Measurements from ENCODE around the gene POC5.

Gene POC5

DNA sequence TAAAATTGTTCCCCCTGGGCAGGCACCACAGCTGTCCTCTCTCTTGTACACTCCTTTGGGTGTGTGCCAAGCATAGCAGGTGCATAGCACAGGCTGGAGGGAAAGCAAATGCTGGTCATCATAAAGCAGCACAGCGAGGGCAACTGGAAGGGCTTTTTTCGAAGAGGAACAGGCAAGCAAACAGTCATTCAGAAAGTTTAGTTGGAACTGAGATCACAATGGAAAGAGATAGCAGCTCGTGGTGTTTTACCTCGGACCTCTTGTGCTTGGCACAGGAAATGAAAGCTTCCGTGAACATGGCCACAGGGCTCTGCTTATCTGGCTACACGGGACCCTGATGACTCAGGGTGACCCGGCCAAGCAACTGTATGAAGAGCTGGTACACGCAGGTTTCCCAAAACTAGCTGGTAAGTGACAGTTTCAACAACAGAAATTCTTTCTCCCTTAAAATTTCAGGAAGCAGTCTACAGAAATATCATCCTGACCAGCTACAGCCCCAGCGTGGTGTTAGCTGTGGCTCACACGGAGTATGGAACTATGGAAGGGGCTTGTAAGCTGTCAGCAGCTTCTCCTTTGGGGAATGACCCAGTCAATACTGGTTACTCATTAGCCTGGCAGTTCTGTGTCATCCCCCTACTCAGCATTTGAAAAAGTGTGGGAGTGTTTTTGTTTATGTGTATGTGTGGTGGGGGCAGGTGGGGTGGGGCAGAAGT is 48.1 kb downstream of the POC5 start:
- H2AFZ ChIP-seq (ENCODE audit: low read depth, low read length, severe bottlenecking): no peak overlapping the region
- peaks cover 5% of the 10 kb centered on the region; the same call in 1 of the 2 replicates for H3K36me3 ChIP-seq (ENCODE audit: low read length)
- no peak overlapping the region for H3K27ac ChIP-seq (ENCODE audit: low read depth, low read length)
- H3K79me2 ChIP-seq (ENCODE audit: insufficient read depth, low read length): no peaks in the 10 kb centered on the region
- H3K27me3 ChIP-seq (ENCODE audit: low read length): no peaks in the 10 kb centered on the region
- H3K9ac ChIP-seq (ENCODE audit: low read length): no peak overlapping the region
- H3K4me2 ChIP-seq (ENCODE audit: low read depth, low read length, poor library complexity, severe bottlenecking): no peak overlapping the region
- no peaks in the 10 kb centered on the region for H3F3A ChIP-seq (ENCODE audit: insufficient read depth)
- TF ChIP-seq EZH2phosphoT487 (conservative IDR thresholded peaks at IDR 0.05; ENCODE audit: low read length): no peak
- no peak for TF ChIP-seq CTCF (IDR thresholded peaks at IDR 0.05; ENCODE audit: insufficient read depth, low read length, poor library complexity, severe bottlenecking)
- H3K9me2 ChIP-seq (replicated peaks; ENCODE audit: insufficient read depth, low read length): no peaks in the 10 kb centered on the region
- H3K9me3 ChIP-seq (ENCODE audit: insufficient read depth, low read length): no peaks in the 10 kb centered on the region
- no peak overlapping the region for H3K4me3 ChIP-seq (ENCODE audit: insufficient read depth, low read length, poor library complexity, severe bottlenecking)
- H4K20me1 ChIP-seq (ENCODE audit: low read depth, low read length): no peaks in the 10 kb centered on the region

DNA sequence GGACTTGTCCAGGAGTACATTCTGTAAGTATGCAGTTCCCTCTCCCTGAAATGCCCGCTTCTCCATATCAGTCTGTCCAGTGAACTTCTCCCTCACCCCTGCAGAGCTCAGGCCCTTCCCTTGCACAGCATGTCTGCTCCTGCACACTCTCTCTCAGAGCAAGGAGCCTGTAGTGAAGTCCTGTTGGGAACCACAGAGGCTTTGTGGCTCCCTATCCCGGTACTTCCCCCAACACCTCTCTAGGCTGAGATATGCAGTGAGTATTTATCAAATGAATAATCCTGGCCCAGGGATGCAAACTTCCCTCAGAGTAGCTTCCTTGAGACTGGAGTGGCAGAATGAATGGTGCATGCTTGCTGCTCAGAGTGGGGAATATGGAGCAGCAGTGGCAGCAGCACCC is 48.8 kb downstream of the POC5 start:
- no peak overlapping the region for H3K4me2 ChIP-seq (ENCODE audit: low read depth, low read length, poor library complexity, severe bottlenecking)

GRCh38 chr5:75667586-75667985 is 49.7 kb downstream of the POC5 start:
- Histone ChIP-seq H3K36me3 (ENCODE audit: low read length) (no peaks in the 10 kb centered on the region), H3F3A (ENCODE audit: insufficient read depth) (no peaks in the 10 kb centered on the region), H2AFZ (ENCODE audit: low read depth, low read length, severe bottlenecking) (no peak overlapping the region), H3K27me3 (ENCODE audit: low read length) (no peaks in the 10 kb centered on the region), H3K9me3 (ENCODE audit: insufficient read depth, low read length) (no peaks in the 10 kb centered on the region), H3K4me3 (ENCODE audit: insufficient read depth, low read length, poor library complexity, severe bottlenecking) (no peak overlapping the region), H3K9ac (ENCODE audit: low read length) (no peak overlapping the region), H3K27ac (ENCODE audit: low read depth, low read length) (no peak overlapping the region), H3K79me2 (ENCODE audit: insufficient read depth, low read length) (no peaks in the 10 kb centered on the region), H3K9me2 (replicated peaks; ENCODE audit: insufficient read depth, low read length) (no peaks in the 10 kb centered on the region), H3K4me2 (ENCODE audit: low read depth, low read length, poor library complexity, severe bottlenecking) (no peak overlapping the region), H4K20me1 (ENCODE audit: low read depth, low read length) (no peaks in the 10 kb centered on the region)
- TF ChIP-seq CTCF (IDR thresholded peaks at IDR 0.05; ENCODE audit: insufficient read depth, low read length, poor library complexity, severe bottlenecking) (no peak), EZH2phosphoT487 (conservative IDR thresholded peaks at IDR 0.05; ENCODE audit: low read length) (no peak)

More for the DNA sequence above, 48.8 kb downstream of the POC5 start:
- H3F3A ChIP-seq (ENCODE audit: insufficient read depth): no peaks in the 10 kb centered on the region
- no peaks in the 10 kb centered on the region for H3K27me3 ChIP-seq (ENCODE audit: low read length)
- no peaks in the 10 kb centered on the region for H3K79me2 ChIP-seq (ENCODE audit: insufficient read depth, low read length)
- H3K9ac ChIP-seq (ENCODE audit: low read length): no peak overlapping the region
- H3K36me3 ChIP-seq (ENCODE audit: low read length): 0 out of 2 replicates have a peak, but pooled peaks cover 4% of the 10 kb centered on the region
- no peaks in the 10 kb centered on the region for H3K9me2 ChIP-seq (replicated peaks; ENCODE audit: insufficient read depth, low read length)
- no peaks in the 10 kb centered on the region for H4K20me1 ChIP-seq (ENCODE audit: low read depth, low read length)
- no peak overlapping the region for H3K27ac ChIP-seq (ENCODE audit: low read depth, low read length)
- no peak overlapping the region for H3K4me3 ChIP-seq (ENCODE audit: insufficient read depth, low read length, poor library complexity, severe bottlenecking)
- H3K9me3 ChIP-seq (ENCODE audit: insufficient read depth, low read length): no peaks in the 10 kb centered on the region
- TF ChIP-seq CTCF (IDR thresholded peaks at IDR 0.05; ENCODE audit: insufficient read depth, low read length, poor library complexity, severe bottlenecking): no peak
- no peak for TF ChIP-seq EZH2phosphoT487 (conservative IDR thresholded peaks at IDR 0.05; ENCODE audit: low read length)
- no peak overlapping the region for H2AFZ ChIP-seq (ENCODE audit: low read depth, low read length, severe bottlenecking)

Data from SU-DHL-6 (cell line).